ENCODE results near the gene PLS3.
"Not testable (repeated sequence)": the region's sequence is repeated elsewhere in the genome, so short reads cannot be mapped to it uniquely, and the experiment has no call there.

Gene PLS3

DNA sequence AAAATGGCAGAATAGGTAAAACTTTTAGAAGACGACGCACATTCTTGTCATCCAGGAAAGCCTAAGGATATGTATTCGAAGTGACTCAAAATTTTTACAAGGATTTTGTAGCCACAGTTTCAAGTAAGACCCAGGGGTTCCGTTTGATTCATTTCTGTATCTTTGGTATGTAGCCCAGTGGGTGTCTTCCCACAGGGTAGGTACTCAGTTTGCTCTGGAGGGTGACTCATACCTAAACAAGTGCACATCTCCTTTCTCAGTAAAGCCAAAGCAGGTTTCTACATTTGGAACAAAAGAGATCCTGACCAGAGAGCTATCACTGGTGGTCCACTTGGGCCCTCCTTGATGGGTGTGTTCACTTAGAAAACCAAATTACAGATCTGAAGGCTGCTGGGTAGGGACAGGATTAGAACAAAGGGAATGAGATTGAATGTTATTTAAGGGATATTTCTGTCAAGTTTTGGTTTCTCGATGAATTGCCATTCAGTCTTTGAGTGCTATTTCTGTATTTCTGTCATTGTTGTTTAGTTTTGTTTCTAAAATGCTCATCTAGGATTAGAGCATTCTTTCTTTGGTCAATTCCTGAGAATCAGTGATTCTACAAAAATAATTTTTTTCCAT is 56.1 kb downstream of the PLS3 start:
- DNase-seq, result no peak

DNA sequence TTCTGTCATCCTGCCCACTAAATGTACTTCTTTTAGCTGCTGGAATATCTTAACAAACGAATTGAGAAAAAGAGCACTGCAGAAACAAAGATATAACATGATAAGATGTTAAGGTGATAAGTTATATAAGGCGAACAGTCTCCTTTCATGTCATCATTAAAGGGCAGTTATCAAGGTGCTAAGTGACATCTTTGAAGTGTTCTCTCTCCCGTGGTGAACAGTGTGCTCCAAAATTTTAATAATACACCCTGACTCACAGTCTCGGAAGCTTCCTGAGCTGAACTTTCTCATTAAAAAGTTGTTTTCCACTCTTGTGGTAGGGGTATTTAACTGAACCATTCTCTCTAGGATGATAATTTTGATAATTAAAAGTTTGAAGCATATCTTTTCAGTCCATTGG is 61.6 kb downstream of the PLS3 start:
- DNase-seq, result no peak

DNA sequence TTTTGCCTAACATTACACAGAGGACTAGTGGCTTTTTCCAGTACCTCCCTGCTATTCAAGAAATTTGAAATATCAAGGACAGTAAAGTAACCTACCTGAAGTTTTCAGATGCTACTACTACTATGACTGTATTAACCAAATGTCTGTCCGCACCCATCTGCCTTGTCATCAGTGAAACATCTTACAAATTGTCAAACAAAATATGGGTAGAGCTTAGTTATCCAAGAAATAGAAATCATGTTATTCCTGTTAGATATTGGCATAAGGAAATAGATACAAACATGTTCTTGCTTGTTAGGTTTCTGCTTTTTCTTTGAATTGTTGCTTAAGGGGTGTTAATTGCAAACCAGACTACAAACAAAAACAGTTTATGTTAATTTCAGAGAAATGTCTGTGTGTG is 63.9 kb downstream of the PLS3 start:
- no peak for DNase-seq

DNA sequence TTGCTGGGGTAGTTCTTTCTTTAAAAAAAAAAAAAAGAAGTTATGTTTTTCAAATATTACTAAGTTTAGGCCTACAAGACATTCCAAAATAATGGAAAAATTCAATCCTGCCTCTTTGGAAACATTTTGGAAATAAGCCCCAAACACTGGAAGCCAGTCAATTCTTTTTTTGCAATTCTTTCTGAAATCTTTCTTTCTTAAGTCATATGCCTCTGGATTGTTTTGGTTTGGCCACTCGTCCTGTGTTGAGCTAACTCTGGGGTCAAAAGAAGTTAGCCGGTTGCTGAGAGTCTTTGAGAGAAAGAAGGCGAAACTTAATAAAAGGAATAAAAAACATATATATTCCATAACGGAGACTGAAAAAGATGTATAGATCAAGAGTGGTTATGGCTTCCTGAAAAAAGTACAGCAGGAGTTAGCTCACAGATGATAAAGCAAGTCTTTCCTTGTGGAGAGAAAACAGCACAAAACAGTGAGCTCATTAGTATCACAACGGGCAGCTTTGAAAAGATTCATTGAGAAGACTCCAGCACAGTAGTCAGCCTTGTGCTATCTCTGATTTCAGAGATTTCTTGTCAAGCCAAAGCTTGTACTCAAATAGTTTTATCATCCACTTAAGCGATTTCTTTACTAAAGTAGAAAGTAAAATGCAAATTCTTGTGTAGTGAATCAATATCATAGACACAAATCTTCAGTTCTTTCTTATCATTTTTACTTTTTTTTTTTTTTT is 64.8 kb downstream of the PLS3 start:
- no peak for DNase-seq

DNA sequence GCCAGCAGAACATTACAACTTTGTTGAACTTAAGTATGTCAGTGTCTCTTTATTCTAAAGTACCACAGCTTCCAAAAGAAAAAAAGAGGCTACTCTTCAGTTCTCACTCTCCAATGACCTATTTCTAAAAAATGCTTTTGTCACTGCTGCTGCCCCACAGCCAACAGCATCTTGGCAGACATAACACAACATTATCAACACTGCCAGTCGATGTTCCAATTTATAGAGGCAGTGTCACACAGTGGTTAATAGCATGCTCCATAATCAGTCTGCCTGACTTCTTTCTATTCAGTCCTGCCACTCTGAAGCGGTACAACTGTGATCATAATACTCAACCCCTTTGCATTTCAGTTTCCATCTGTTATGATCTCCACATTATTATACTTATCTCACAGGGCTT is 69.2 kb downstream of the PLS3 start:
- no peak for DNase-seq

DNA sequence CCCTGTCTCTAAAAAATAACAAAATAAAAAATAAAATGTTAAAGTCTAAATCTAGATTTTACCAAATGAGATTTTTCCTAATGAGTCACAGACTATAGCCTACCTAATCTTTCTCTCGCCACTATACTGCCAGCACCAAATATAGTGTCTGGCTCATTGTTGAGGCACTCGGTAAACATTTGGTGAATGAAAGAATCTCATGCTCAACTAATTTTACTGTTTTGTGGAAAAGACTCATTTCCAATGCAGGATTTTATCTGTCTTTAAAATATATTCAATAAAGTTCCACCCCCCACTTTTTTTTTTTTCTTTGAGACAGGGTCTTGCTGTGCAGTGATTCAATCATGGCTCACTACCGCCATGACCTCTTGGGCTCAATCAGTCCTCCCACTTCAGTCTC is 71.5 kb downstream of the PLS3 start:
- no peak for DNase-seq

DNA sequence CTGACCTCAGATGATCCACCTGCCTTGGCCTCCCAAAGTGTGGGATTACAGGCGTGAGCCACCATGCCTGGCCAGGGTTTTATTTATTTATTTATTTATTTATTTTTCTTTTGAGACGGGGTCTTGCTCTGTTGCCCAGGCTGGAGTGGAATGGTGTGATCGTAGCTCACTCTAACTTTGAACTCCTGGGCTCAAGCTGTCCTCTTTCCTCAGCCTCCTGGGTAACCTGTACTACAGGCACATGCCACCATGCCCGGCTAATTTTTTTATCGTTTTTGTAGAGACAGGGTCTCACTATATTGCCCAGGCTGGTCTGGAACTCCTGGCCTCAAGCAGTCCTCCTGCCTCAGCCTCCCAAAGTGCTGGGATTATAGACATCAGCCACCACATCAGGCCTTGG is 72.4 kb downstream of the PLS3 start:
- DNase-seq, result not testable (repeated sequence)

DNA sequence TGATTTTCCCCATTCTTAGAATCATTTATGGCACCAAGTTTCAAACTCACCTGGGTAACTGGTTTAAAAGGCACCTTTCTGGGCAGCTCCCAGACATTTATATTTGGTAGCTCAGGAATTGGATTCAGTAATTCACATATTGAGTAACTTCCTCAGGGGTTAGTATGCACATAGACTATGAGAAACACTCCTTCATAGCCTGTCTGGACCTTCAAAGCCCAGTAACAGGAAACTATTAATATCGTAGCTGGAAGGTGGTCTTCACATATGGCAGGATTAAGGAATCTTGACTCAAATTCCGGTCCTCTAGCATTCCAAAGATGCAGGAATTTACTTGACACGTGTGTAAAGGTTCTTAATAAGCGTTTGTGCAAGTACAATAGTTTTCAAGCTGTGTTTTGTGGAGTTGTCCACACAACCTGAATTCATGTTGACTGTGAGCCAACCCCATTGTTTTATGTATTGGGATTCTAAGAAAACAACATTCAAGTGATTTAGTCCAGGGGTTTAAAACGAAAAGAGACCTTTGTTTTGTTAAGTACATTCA is 78.4 kb downstream of the PLS3 start:
- no peak for DNase-seq

DNA sequence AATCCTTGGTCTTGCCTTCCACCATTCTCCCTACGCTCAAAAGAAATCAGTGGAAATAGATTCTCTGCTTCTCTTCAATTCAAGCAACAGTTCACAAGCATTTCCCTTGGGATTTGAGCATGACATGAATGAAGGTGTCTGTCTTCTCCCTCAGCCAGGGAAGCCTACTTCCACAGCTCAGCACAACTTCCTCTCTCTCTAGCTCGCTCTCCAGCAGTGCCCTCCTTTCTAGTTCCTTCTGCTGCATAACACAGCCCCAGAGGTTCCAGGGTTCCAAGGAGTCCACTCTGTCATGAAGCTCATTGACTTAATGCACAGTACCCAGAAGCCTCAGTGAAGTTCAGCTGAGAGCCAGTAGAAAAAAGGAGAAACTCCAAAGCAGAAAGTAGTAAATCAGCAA is 81.3 kb downstream of the PLS3 start:
- DNase-seq, result no peak

DNA sequence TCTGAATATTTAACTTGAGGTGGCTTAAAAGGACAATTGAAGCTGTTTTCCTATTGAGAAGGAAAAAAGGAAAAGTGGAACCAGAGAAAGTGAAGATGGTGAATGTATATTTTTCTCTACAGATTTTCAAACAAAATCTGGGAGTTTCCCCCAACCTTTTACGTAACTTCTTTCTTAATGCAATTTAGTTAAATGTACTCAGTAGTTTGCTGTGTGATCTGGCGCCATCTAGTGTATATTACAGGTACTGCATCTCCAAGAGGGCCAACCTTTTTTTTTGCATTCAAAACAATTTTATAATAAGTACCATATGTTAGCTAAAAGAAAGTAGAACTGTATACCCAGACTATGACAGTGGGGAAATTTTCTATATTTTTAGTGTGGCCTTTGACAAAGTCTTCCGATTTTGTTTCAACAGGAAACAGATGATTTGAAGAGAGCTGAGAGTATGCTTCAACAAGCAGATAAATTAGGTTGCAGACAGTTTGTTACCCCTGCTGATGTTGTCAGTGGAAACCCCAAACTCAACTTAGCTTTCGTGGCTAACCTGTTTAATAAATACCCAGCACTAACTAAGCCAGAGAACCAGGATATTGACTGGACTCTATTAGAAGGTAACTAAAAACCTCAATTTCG is 82.0 kb downstream of the PLS3 start:
- DNase-seq, result no peak

DNA sequence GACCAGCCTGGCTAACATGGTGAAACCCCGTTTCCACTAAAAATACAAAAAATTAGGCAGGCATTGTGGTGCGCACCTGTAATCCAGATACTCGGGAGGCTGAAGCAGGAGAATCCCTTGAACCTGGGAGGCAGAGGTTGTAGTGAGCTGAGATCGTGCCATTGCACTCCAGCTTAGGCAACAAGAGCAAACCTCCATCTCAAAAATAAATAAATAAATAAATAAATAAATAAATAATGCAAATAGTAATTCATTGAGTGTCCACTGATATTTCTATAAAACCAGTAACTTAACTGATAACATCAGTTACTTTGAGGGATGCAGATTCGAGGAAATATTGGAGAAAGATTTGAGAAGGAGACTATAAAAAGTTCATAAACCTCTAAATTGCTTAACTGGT is 83.4 kb downstream of the PLS3 start:
- not testable (repeated sequence) for DNase-seq

DNA sequence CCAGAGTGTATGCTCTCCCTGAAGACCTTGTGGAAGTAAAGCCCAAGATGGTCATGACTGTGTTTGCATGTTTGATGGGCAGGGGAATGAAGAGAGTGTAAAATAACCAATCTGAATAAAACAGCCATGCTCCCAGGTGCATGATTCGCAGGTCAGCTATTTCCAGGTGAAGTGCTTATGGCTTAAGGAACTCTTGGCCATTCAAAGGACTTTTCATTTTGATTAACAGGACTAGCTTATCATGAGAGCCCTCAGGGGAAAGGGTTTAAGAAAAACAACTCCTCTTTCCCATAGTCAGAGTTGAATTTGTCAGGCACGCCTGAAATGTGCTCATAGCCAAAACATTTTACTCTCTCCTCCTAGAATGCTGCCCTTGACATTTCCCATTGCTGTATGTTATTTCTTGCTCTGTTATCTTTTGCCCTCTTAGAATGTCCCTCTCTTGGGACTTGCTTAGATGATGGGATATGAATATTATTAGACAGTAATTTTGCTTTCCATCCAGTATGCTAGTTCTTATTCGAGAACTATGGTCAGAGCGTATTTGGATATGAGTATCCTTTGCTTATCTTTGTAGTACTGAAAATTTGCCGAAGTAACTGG is 88.6 kb downstream of the PLS3 start:
- DNase-seq, result no peak

DNA sequence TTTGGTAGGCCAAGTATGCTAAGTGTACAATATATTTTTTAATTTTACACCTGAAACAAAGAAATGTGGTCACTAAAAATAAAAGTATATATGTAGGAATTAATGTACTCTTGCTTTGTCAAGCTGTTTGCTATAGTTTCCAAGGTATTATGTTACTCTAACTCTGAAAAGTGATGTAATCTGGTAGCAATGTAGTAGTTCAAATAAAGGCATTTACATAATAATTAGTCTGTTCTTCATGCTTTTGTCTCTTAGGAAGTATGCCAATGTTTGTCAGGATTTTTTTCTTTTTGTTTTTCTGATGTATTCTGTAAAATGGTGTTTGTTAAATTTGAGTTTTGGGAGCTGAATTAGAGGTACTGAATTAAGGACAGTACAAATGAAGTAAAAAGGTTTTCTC is 89.5 kb downstream of the PLS3 start:
- DNase-seq, result no peak

DNA sequence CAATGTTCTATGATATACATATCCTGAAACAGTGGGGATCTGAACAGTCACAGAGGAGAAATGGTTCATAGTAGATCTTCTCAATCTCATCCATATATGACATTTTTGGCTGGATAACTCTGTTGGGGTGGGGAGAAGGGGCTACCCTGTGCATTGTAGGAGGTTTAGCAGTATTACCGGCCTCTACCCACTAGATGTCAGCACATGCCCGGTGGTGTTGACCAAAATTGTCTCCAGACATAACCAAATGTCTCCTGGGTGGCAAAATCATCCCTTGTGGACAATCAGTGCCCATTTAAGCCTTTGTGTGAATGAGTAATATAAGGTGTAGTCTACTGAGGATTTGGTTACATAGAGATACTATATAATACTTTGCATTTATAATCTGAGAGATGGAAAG is 89.9 kb downstream of the PLS3 start:
- DNase-seq, result no peak

DNA sequence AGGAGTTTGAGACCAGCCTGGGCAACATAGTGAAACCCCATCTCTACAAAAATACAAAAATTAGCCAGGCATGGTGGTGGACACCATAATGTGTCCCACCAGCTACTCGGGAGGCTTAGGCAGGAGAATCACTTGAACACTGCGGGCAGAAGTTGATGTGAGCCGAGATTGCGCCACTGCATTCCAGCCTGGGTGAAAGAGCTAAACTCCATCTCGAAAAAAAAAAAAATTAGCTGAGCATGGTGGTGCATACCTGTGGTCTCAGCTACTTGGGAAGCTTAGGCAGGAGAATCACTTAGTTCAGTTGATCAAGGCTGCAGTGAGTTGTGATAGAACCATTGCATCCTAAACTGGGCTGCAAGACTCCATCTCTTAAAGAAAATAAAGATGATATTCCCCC is 91.2 kb downstream of the PLS3 start:
- no peak for DNase-seq

DNA sequence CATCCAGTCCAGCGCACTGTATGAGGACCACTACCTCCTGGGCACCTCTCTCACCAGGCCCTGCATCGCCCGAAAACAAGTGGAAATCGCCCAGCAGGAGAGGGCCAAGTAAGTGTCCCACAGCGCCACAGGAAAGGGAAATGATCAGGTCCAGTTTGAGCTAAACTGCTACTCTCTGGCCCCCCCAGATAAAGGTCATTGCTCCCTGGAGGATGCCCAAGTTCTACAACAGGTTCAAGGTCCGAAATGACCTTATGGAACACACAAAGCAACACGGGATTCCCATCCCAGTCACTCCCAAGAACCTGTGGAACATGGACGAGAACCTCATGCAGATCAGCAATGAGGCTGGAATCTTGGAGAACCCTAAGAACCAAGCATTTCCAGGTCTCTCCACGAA is 104.1 kb downstream of the PLS3 start:
- no peak for DNase-seq

DNA sequence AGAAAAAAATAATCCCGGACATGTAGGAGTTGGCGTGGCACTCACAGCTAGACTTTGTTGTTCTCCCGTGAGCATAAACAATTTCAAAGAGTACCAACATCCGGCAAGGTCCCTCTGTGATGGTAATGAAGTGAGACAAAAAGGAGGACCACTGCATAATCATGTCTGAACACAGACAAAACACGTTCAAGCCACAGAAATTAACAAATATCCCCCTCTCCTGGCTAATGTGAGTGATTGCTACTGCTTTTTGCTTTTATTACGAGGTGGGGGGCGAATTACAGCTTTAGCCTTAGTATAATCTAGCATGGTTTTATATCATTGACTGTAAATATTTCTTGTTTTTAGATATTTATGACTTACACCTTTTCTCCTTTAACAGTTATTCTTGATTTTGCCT is 118.5 kb downstream of the PLS3 start:
- no peak for DNase-seq

DNA sequence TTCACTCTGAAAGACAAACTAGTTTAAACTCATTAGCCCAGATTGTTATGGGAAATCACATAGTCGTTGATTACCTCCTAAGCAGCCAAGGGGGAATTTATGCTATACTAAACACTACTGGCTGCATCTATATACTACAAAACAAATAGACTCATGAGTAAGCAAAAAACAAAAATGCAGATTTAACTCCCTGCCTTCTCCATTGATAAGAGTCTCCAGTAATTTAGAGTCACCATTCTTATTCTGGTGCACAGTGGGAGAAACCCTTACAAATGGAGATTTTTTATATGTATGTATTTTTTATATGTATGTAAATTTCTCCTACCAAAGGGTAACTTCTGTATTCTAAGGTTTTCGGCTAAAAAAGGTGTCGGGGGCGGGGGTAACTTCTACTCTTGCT is 126.6 kb downstream of the PLS3 start:
- no peak for DNase-seq

DNA sequence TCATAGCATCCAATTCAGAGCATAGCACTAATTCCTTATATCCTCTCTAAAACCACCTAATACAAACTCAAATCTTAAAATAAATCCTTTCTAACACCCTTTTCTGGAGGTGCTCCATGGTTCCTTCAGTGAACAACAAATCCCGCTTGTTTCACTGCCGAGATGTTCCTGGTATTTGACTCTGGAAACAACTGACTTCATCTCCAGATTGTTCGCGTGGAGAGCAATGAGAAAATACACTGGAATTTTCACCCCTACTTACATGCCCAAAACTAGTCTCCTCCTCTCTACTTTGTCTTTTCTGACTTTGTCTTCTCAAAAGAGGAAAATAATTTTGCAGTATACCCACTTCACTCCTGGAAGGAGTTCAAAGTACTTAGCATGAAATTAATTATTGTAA is 129.0 kb downstream of the PLS3 start:
- no peak for DNase-seq

DNA sequence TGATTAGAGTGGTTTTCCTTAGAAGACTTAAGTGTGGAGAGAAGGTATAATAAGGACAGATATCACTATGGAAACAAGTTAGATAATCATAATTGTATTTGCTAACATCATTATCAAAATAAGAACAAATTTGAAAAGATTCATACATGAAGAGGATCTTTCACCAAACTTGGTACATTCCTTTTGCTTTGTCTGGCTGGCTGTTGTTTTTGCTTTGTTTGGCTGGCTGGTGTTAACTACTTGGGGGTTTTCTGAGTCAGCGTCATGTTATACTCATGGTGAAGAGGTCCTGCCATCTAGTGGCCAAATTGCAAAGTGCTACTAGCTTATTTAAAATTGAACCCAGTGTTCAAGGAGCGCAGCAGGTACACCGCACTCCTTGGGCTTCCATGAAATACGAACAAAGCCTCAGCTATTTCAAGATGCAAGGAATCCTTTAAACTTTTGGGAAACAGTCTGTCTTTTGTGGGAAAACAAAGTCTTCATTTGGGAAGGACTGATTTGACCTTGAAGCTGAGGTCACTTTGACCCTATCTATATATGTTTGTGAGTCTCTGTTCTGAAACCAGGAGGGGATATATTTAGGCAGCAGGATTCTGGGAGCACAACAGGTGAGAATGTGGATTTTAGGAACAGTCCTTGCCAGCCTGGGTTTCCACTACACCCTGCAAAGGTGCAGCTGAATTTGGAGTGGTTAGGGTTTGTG is 129.7 kb downstream of the PLS3 start:
- no peak for DNase-seq

DNA sequence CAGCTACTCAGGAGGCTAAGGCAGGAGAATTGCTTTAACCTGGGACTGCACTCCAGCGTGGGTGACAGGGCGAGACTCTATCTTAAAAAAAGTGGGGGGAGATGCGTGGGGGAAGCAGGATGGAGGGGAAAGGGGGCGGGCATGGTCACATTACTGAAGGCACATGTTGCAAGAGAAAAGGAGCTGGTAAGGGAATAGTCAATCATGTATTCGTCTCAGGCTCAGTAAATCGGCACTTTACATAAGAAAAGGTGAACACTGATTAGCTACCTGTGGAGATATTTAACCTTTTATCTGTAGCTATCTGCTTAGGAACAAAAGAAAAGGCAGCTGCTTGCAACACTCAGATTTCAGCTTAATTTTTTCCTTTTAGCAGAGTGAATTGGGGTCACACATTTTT is 132.5 kb downstream of the PLS3 start:
- no peak for DNase-seq

DNA sequence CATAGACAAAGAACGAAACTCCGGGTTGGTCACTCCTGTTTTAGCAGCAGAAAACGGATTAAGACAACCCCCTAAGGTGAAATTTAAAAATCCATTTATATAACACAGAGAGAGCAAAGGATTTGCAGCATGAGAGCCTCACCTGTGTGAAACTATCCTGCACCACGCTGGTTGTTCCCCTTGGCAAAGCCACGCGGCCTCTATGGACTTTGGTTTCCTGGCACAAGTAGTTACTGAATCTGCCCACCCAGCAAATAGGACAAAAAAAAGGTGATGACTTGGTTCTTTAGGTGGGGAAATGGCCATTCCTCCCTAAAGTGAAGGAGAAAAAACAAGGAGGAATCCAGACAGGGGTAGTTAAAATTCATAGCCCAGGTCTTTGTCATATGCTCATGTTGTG is 133.1 kb downstream of the PLS3 start:
- no peak for DNase-seq

DNA sequence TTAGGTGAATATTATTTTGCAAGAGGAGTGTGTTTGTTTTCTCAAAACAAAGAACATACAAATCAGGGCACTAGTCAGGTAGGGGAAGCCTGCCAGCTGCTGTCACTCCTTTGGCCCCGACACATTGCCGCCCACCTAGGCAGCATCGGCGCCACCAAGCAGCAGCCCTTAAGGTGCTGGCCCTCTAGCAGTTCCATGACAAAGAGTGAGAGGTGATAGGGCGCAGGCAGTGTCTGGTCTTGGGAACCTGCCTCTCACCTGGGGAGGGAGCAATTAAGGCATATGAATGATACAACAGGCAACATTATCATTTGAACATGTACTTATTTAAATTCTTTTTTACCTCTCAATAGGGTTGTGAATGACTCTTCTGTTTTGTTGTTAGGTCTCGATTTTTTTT is 135.1 kb downstream of the PLS3 start:
- DNase-seq, result no peak

Data from stimulated activated naive CD4-positive, alpha-beta T cell treated with Interleukin-2 at 50 U/mL for 16 hours (primary cell).